Vagina (tissue), 2 donors: ENCODE results near the gene TFPI. TPM values are rescaled to one million over a fixed set of nuclear protein-coding genes. Genes with fewer than 3 reads are reported as not detected.

Source experiments
- DNase-seq, 2 donors: peaks; one replicate each; pipeline ENCODE4 v3.0.0-alpha.2; 2017; ENCODE audit errors: extremely low spot score in 2 of 2
- H3K27ac ChIP-seq: fragments of 200-600 bp; sonication (generic); one replicate; pipeline ENCODE4 v1.5.1; 2019
- H3K27me3 ChIP-seq: fragments of 200-600 bp; sonication (generic); one replicate; pipeline ENCODE4 v1.5.1; 2019
- H3K36me3 ChIP-seq, 2 donors: fragments of 200-600 bp; sonication (generic); one replicate each; pipeline ENCODE4 v1.5.1; 2017 to 2019
- H3K4me1 ChIP-seq: fragments of 200-600 bp; sonication (generic); one replicate; pipeline ENCODE4 v1.5.1; 2019
- H3K4me3 ChIP-seq, 2 donors: fragments of 200-600 bp; sonication (generic); 1 replicate in 1 of 2; 2 replicates in 1 of 2; pipeline ENCODE4 v1.5.1; 2016 to 2019
- H3K9me3 ChIP-seq: fragments of 200-600 bp; sonication (generic); one replicate; pipeline ENCODE4 v1.5.1; 2019
- POLR2A ChIP-seq, 2 donors: fragments of 450-650 bp; IDR thresholded peaks; one replicate each; pipeline ENCODE4 v1.6.1; 2017; ENCODE audit warnings: antibody characterized with exemption in 2 of 2, mild to moderate bottlenecking in 2 of 2, moderate library complexity in 2 of 2
- POLR2AphosphoS5 ChIP-seq, 2 donors: sonication (generic); formaldehyde crosslinking; IDR thresholded peaks; one replicate each; pipeline ENCODE4 v1.9.0; 2017; ENCODE audit warnings: antibody characterized with exemption in 2 of 2, mild to moderate bottlenecking in 2 of 2, low read depth in 1 of 2; ENCODE audit not compliant: insufficient read depth in 1 of 2
- intact Hi-C: fragments of 100-400 bp; cut with DNase I; formaldehyde crosslinking; loops from one replicate; pipeline ENCODE4 v1.15.1; 2023
- total RNA-seq: library from RNA; depleted of rRNA; stranded (reverse); fragments of >200 nt; gene quantifications from one replicate; pipeline ENCODE4 v1.2.3, GENCODE V29; 2016
- TF ChIP-seq, protein P1 (sequence below), 3 experiments: fragments of 450-650 bp in 2 of 3; fragments of 200-600 bp in 1 of 3; sonication (generic) in 1 of 3; IDR thresholded peaks; one replicate each; pipeline ENCODE4 v1.5.1; 2017 to 2019; ENCODE audit warnings: antibody characterized with exemption in 3 of 3, mild to moderate bottlenecking in 2 of 3, moderate library complexity in 2 of 3

TFPI gene
- total RNA-seq, 1 donor from 2014 or later: 68.8 TPM

DNA sequence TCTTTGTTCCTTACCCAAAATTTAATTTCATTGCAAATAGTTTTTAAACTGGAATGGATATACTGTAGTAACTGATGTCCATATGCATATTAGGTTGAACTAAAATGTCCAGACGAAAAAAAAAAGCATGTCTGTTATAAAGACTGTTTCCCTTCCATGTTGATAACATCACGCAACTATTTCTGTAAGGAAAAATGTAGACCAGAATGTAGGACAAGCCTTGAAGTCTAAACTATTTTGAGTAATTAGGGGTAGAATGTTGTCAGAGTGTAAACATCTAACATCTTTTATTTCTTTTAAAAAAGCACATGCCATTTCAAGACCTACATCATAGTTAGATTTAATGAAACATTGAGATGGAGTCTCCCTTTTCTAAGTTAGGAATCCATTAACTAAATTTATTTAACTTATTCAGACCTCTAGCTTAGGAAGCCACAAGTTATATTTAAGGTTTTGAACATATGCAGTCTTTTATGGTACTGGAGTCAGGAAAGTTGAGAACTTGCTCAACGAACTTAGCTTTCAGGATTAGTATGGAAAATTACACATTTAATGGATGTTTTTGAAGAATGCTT, 114.0 kb downstream of the TFPI start:
- H3K4me1 ChIP-seq: no peaks in the 10 kb centered on the region
- no peaks in the 10 kb centered on the region for H3K36me3 ChIP-seq
- intact Hi-C loops: no loop called here
- no peak overlapping the region for H3K27ac ChIP-seq
- TF ChIP-seq, protein P1, sequence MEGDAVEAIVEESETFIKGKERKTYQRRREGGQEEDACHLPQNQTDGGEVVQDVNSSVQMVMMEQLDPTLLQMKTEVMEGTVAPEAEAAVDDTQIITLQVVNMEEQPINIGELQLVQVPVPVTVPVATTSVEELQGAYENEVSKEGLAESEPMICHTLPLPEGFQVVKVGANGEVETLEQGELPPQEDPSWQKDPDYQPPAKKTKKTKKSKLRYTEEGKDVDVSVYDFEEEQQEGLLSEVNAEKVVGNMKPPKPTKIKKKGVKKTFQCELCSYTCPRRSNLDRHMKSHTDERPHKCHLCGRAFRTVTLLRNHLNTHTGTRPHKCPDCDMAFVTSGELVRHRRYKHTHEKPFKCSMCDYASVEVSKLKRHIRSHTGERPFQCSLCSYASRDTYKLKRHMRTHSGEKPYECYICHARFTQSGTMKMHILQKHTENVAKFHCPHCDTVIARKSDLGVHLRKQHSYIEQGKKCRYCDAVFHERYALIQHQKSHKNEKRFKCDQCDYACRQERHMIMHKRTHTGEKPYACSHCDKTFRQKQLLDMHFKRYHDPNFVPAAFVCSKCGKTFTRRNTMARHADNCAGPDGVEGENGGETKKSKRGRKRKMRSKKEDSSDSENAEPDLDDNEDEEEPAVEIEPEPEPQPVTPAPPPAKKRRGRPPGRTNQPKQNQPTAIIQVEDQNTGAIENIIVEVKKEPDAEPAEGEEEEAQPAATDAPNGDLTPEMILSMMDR (IDR thresholded peaks at IDR 0.05): no peak
- no peak for TF ChIP-seq POLR2AphosphoS5 (IDR thresholded peaks at IDR 0.05; ENCODE audit: insufficient read depth in 1 of 2, low read depth in 1 of 2)
- no peak for TF ChIP-seq POLR2A (IDR thresholded peaks at IDR 0.05)
- DNase-seq: no peak
- H3K4me3 ChIP-seq: no peak overlapping the region
- no peaks in the 10 kb centered on the region for H3K9me3 ChIP-seq
- no peaks in the 10 kb centered on the region for H3K27me3 ChIP-seq

DNA sequence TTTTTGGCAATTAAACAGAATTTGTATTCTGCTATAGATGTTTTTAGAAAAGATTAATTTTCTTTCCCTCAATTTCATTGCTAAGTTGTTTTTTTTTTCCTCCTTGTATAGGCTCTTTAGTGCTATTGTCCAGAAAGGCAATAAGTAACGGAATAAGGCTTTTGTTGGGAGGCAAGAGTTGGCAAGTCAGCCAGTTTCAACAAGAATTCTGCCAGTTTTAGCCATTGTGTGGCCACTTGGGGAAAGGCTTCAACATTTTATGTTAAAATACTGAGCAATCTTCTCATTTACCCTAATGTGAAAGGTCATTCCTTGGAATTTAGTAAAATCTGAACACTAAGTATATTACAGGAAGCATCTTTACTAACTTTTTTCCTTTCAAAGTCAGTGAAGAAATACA, 115.8 kb downstream of the TFPI start:
- TF ChIP-seq POLR2A (IDR thresholded peaks at IDR 0.05) (no peak), POLR2AphosphoS5 (IDR thresholded peaks at IDR 0.05; ENCODE audit: insufficient read depth in 1 of 2, low read depth in 1 of 2) (no peak)
- TF ChIP-seq, protein P1 (IDR thresholded peaks at IDR 0.05): no peak
- Histone ChIP-seq H3K27ac (no peak overlapping the region), H3K27me3 (no peaks in the 10 kb centered on the region), H3K36me3 (no peaks in the 10 kb centered on the region), H3K4me1 (no peaks in the 10 kb centered on the region), H3K9me3 (no peaks in the 10 kb centered on the region), H3K4me3 (no peak overlapping the region)
- DNase-seq: no peak
- intact Hi-C loops: no loop called here

DNA sequence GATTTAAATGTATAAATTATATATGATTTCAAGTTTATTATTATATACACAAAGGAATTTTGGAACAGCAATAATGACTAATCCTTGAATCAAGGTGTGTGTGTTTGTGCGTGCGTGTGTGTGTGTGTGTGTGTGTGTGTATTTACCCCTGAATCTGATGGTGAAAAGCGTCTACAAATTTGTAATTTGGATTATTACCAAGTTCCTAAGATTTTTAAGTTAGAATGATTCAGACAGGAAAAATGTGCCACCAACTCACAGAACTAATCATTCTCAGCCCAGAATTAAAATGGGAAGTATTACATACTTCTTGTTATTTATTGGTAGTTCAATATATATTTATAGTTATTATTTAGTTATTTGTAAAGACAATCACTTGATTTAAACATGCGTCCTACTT, 118.5 kb downstream of the TFPI start:
- Histone ChIP-seq H3K9me3 (no peaks in the 10 kb centered on the region), H3K4me3 (no peak overlapping the region), H3K27ac (no peak overlapping the region), H3K36me3 (no peaks in the 10 kb centered on the region), H3K27me3 (no peaks in the 10 kb centered on the region), H3K4me1 (no peaks in the 10 kb centered on the region)
- no peak for DNase-seq
- intact Hi-C loops: no loop called here
- TF ChIP-seq POLR2AphosphoS5 (IDR thresholded peaks at IDR 0.05; ENCODE audit: insufficient read depth in 1 of 2, low read depth in 1 of 2) (no peak), POLR2A (IDR thresholded peaks at IDR 0.05) (no peak)
- TF ChIP-seq, protein P1 (IDR thresholded peaks at IDR 0.05): no peak

DNA sequence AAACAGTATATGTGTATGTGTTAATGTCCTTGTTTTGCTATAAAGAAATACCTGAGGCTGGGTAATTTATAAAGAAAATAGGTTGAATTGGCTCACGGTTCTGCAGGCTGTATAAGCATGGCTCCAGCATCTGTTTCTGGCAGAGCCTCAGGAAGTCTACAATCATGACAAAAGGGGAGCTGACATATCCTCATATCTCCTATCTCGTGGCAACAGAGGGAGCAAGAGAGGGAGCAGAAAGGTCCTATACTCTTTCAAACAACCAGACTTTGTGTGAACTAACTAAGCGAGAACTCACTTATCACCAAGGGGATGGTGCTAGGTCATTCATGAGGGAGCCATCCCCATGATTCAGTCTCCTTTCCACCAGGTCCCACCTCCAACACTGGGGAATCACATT, 119.2 kb downstream of the TFPI start:
- no peaks in the 10 kb centered on the region for H3K9me3 ChIP-seq
- intact Hi-C loops: no loop called here
- no peak overlapping the region for H3K27ac ChIP-seq
- H3K27me3 ChIP-seq: no peaks in the 10 kb centered on the region
- H3K4me3 ChIP-seq: no peak overlapping the region
- H3K36me3 ChIP-seq: no peaks in the 10 kb centered on the region
- TF ChIP-seq, protein P1 (IDR thresholded peaks at IDR 0.05): no peak
- no peak for TF ChIP-seq POLR2A (IDR thresholded peaks at IDR 0.05)
- TF ChIP-seq POLR2AphosphoS5 (IDR thresholded peaks at IDR 0.05; ENCODE audit: insufficient read depth in 1 of 2, low read depth in 1 of 2): no peak
- no peaks in the 10 kb centered on the region for H3K4me1 ChIP-seq
- DNase-seq: no peak

DNA sequence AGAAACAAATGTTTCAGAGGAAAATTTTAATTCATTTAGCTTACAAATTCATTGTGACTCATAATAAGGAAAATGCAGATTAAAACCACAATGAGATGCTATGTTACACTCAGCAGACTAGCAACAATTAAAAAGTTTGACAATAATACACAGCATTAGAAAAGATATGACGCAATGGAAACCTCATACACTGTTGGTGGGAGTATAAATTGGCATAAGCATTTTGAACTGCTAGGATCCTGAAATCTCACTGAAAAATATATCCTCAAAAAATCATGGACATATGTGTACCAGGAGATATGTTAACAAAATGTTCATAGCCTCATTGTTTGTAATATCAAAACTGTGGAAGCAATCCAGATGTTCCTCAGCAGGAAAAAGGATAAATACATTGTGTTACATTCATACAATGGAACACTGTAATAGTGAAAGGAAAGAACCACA, 119.9 kb downstream of the TFPI start:
- Histone ChIP-seq H3K27me3 (no peaks in the 10 kb centered on the region), H3K4me3 (no peak overlapping the region), H3K9me3 (no peaks in the 10 kb centered on the region), H3K4me1 (no peaks in the 10 kb centered on the region), H3K27ac (no peak overlapping the region), H3K36me3 (no peaks in the 10 kb centered on the region)
- intact Hi-C loops: no loop called here
- TF ChIP-seq, protein P1 (IDR thresholded peaks at IDR 0.05): no peak
- TF ChIP-seq POLR2A (IDR thresholded peaks at IDR 0.05) (no peak), POLR2AphosphoS5 (IDR thresholded peaks at IDR 0.05; ENCODE audit: insufficient read depth in 1 of 2, low read depth in 1 of 2) (no peak)
- no peak for DNase-seq
